ENCODE results near the gene SLC38A8. TPM values are rescaled to one million over a fixed set of nuclear protein-coding genes. Genes with fewer than 3 reads are reported as not detected.

The SLC38A8 gene
- total RNA-seq, 1 donor from 2014 or later, result not detected

GRCh38 chr16:84049403-84050060, 6.9 kb upstream of the SLC38A8 start:
- Histone ChIP-seq H3K27me3 (no peaks in the 10 kb centered on the region), H3K36me3 (peaks cover 21 to 51% of the 10 kb centered on the region in 2 donors), H3K4me1 (no peaks in the 10 kb centered on the region), H3K9me3 (no peaks in the 10 kb centered on the region), H3K4me3 (no peak overlapping the region), H3K27ac (no peak overlapping the region)
- intact Hi-C loops (cut with DNase I), result no loop called here
- no peak for DNase-seq (ENCODE audit: low spot score in 2 of 2)
- TF ChIP-seq CTCF (IDR thresholded peaks at IDR 0.05), result no peak

- intact Hi-C loops (cut with DNase I), result no loop called here
- no peak for DNase-seq (ENCODE audit: low spot score in 2 of 2)
Observed at GRCh38 chr16:84048871-84049270, 6.3 kb upstream of the SLC38A8 start.

GRCh38 chr16:84048270-84048669, 5.7 kb upstream of the SLC38A8 start:
- H3K27ac ChIP-seq, result no peak overlapping the region
- no peak overlapping the region for H3K4me3 ChIP-seq
- H3K36me3 ChIP-seq, result peaks cover 14 to 39% of the 10 kb centered on the region in 2 donors
- H3K27me3 ChIP-seq, result no peaks in the 10 kb centered on the region
- H3K4me1 ChIP-seq, result no peaks in the 10 kb centered on the region
- no peak for TF ChIP-seq CTCF (IDR thresholded peaks at IDR 0.05)
- H3K9me3 ChIP-seq, result no peaks in the 10 kb centered on the region
- no peak for DNase-seq (ENCODE audit: low spot score in 2 of 2)
- intact Hi-C loops (cut with DNase I), result no loop called here

More at GRCh38 chr16:84048871-84049270, 6.3 kb upstream of the SLC38A8 start:
- H3K27ac ChIP-seq, result no peak overlapping the region
- no peak overlapping the region for H3K4me3 ChIP-seq
- H3K36me3 ChIP-seq, result peaks cover 15 to 45% of the 10 kb centered on the region in 2 donors
- TF ChIP-seq CTCF (IDR thresholded peaks at IDR 0.05), result no peak
- H3K9me3 ChIP-seq, result no peaks in the 10 kb centered on the region
- no peaks in the 10 kb centered on the region for H3K4me1 ChIP-seq
- no peaks in the 10 kb centered on the region for H3K27me3 ChIP-seq

GRCh38 chr16:84047626-84048025, 5.0 kb upstream of the SLC38A8 start:
- H3K4me3 ChIP-seq, result no peak overlapping the region
- no peaks in the 10 kb centered on the region for H3K4me1 ChIP-seq
- no peaks in the 10 kb centered on the region for H3K27me3 ChIP-seq
- H3K36me3 ChIP-seq, result peaks cover 12 to 32% of the 10 kb centered on the region in 2 donors
- no peak overlapping the region for H3K27ac ChIP-seq
- no peak for DNase-seq (ENCODE audit: low spot score in 2 of 2)
- intact Hi-C loops (cut with DNase I), result no loop called here
- TF ChIP-seq CTCF (IDR thresholded peaks at IDR 0.05), result no peak
- no peaks in the 10 kb centered on the region for H3K9me3 ChIP-seq

GRCh38 chr16:84047206-84047605, 4.6 kb upstream of the SLC38A8 start:
- H3K36me3 ChIP-seq, result peaks cover 8 to 28% of the 10 kb centered on the region in 2 donors
- no peak overlapping the region for H3K4me3 ChIP-seq
- DNase-seq (ENCODE audit: low spot score in 2 of 2), result no peak
- no peak overlapping the region for H3K27ac ChIP-seq
- intact Hi-C loops (cut with DNase I), result no loop called here
- TF ChIP-seq CTCF (IDR thresholded peaks at IDR 0.05), result no peak
- no peaks in the 10 kb centered on the region for H3K9me3 ChIP-seq
- no peaks in the 10 kb centered on the region for H3K27me3 ChIP-seq
- H3K4me1 ChIP-seq, result no peaks in the 10 kb centered on the region

Data from ascending aorta (tissue), 2 donors.